Right hindlimb (tissue), 1 donor: ENCODE results near the gene PROSER2.

Source experiments
- DNase-seq: peaks from one replicate; pipeline ENCODE4 v3.0.0-alpha.2; 2018

PROSER2 gene

DNA sequence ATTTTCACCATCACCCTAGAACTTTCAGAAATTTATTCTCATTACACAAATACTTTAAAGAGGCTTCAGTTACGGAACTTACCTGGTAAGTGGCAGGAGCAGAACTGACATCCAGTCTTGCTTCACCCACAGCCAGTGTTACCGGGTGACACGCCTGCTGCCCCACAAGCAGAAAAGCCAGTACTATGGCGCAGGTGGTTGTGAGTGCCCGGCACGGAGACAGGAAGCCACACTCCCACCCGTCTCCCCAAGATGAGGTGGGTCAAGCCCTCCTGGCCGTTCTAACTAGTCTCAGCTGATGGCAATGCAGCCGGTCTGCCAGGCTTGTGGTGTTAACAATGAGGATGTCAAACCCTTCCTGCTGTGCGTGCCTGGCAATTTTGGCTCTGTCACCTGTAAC, 86.9 kb downstream of the PROSER2 start:
- DNase-seq: no peak

GRCh38 chr10:11913079-11913641, 90.0 kb downstream of the PROSER2 start:
- DNase-seq: no peak

DNA sequence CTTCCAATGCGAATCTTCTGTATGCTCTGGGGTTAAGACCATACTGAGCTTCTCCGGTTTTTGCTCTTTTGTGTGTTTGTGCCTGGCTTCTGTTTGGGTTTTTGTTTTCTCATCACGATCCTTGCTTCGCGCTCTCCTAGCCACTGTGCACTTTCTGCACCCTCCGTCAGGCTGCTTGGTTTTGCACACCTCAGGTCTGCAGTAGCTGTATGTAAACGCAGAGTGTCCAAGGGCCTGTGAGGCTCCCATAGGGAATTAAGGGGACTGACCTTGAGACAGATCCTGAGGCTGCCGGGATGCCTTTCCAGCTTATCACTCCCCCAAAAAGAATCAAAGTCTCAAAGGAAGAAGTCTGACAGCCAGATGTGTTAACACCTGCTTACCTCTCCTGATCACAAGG, 95.2 kb downstream of the PROSER2 start:
- no peak for DNase-seq

DNA sequence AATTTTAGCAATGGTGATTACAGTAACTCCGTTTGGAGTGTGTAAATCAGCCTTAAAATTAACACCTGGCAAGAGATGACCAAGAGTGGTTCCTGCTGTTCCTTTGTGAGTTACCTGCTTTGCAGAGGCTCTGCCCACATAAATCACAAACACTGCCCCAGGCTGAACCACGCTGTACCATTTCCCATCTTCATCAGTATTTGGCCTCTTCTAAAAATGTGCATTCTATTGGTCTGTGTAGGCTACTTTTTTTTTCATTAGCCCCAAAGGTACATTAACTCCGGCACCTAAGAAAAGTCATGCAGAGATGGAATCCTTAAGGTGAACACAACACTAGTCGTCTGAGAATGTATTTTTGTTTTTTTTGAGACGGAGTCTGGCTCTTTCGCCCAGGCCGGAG, 96.1 kb downstream of the PROSER2 start:
- DNase-seq: no peak
